ENCODE results near the gene ENOX1. TPM values are rescaled to one million over a fixed set of nuclear protein-coding genes. Genes with fewer than 3 reads are reported as not detected.
A peak's percentile ranks its signal among the peaks of the same experiment; 100 is the strongest.

The ENOX1 gene
- total RNA-seq, 1 donor from 2014 or later, result 3.0 TPM

GRCh38 chr13:43364210-43365038, 422.3 kb downstream of the ENOX1 start:
- no peaks in the 10 kb centered on the region for H3K27me3 Mint-ChIP-seq (ENCODE audit: low read depth)
- H3K36me3 Mint-ChIP-seq, result no peaks in the 10 kb centered on the region
- no peak overlapping the region for H3K4me3 Mint-ChIP-seq
- no peak for TF ChIP-seq CTCF (IDR thresholded peaks at IDR 0.05; ENCODE audit: unreplicated experiment)
- no peaks in the 10 kb centered on the region for H3K9me3 Mint-ChIP-seq
- no peak for DNase-seq (ENCODE audit: low spot score in 2 of 2, unreplicated experiment in 2 of 2)
- no peak overlapping the region for H3K27ac Mint-ChIP-seq
- H3K4me1 Mint-ChIP-seq, result peaks cover 36% of the 10 kb centered on the region

- no peaks in the 10 kb centered on the region for H3K36me3 Mint-ChIP-seq
Observed at GRCh38 chr13:43363156-43363953, 423.4 kb downstream of the ENOX1 start.

GRCh38 chr13:43362556-43362955, 424.2 kb downstream of the ENOX1 start:
- Mint-ChIP-seq H3K36me3 (no peaks in the 10 kb centered on the region), H3K4me3 (no peak overlapping the region), H3K4me1 (peaks cover 21% of the 10 kb centered on the region), H3K9me3 (no peaks in the 10 kb centered on the region), H3K27me3 (ENCODE audit: low read depth) (no peaks in the 10 kb centered on the region), H3K27ac (no peak overlapping the region)
- DNase-seq (ENCODE audit: low spot score in 2 of 2, unreplicated experiment in 2 of 2), result no peak
- no peak for TF ChIP-seq CTCF (IDR thresholded peaks at IDR 0.05; ENCODE audit: unreplicated experiment)

More at GRCh38 chr13:43363156-43363953, 423.4 kb downstream of the ENOX1 start:
- H3K27me3 Mint-ChIP-seq (ENCODE audit: low read depth), result no peaks in the 10 kb centered on the region
- H3K9me3 Mint-ChIP-seq, result no peaks in the 10 kb centered on the region
- H3K27ac Mint-ChIP-seq, result no peak overlapping the region
- DNase-seq (ENCODE audit: low spot score in 2 of 2, unreplicated experiment in 2 of 2), result no peak
- no peak overlapping the region for H3K4me3 Mint-ChIP-seq
- TF ChIP-seq CTCF (IDR thresholded peaks at IDR 0.05; ENCODE audit: unreplicated experiment), result no peak
- peaks cover 27% of the 10 kb centered on the region for H3K4me1 Mint-ChIP-seq

GRCh38 chr13:43360892-43361610, 425.7 kb downstream of the ENOX1 start:
- DNase-seq (ENCODE audit: low spot score in 2 of 2, unreplicated experiment in 2 of 2), result no peak
- H3K4me1 Mint-ChIP-seq, result peaks cover 27% of the 10 kb centered on the region
- TF ChIP-seq CTCF (IDR thresholded peaks at IDR 0.05; ENCODE audit: unreplicated experiment), result no peak
- no peaks in the 10 kb centered on the region for H3K9me3 Mint-ChIP-seq
- no peak overlapping the region for H3K27ac Mint-ChIP-seq
- H3K27me3 Mint-ChIP-seq (ENCODE audit: low read depth), result no peaks in the 10 kb centered on the region
- no peak overlapping the region for H3K4me3 Mint-ChIP-seq
- no peaks in the 10 kb centered on the region for H3K36me3 Mint-ChIP-seq

- DNase-seq (ENCODE audit: low spot score in 2 of 2, unreplicated experiment in 2 of 2), result no peak
- TF ChIP-seq CTCF (IDR thresholded peaks at IDR 0.05; ENCODE audit: unreplicated experiment), result no peak
- peak overlapping the region; percentile 8 for H3K27ac Mint-ChIP-seq
- H3K4me3 Mint-ChIP-seq, result no peak overlapping the region
- no peaks in the 10 kb centered on the region for H3K36me3 Mint-ChIP-seq
- peaks cover 27% of the 10 kb centered on the region for H3K4me1 Mint-ChIP-seq
- no peaks in the 10 kb centered on the region for H3K9me3 Mint-ChIP-seq
- H3K27me3 Mint-ChIP-seq (ENCODE audit: low read depth), result no peaks in the 10 kb centered on the region
Observed at GRCh38 chr13:43360171-43360570, 426.6 kb downstream of the ENOX1 start.

All from mesothelial cell of epicardium (in vitro differentiated cells).